Stimulated activated naive CD4-positive, alpha-beta T cell treated with Interleukin-2 at 50 U/mL for 16 hours (primary cell): ENCODE data around the gene IPO4.

ENCODE experiments used
- DNase-seq: peaks from one replicate; lab custom pipeline; 2025; lab: John Stamatoyannopoulos, UW

The IPO4 gene

DNA sequence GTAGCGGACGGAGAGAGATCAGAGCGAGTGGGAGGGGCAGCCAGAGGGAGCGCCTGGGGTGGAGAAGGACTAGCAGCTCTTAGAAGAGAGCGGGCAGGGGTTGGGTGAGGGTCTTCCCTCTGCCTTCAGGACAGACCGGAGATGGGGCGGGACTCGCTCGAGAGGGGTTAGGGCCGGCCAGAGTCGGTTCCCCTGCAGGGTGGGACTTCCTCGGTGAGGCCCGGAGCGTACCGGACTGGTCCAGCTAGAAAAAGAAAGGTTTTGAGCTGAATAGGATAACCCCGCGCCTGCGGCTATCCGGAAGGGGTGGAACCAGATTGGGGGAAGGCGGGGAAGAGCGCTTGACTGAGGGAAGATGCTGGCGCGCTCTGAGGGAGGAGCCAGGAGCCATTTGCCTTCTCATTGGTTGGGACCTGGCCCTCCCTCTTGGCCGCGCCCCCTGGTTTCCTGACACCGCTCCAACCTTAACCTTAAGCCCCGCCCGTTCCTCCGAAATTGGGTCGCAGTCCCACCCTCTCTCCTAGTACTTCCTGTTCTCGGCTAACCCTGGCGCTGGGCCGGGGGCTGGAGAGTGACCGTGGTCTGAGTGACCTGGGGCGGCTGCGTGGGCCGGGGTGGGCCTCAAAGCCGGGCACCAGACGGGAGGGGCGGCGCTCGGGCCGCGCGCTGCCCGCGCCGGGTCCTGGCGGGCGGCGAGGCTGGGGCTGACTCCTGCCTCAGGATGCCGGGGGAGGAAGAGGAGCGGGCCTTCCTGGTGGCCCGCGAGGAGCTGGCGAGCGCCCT, 41.4 kb downstream of the IPO4 start, which contains the start of gene RNF31:
Gene RNF31, plus strand, starts transcription at position 521 of the 783 bp plus-strand sequence. Its CDS starts 201 bp downstream, at position 722.
- peak; percentile 99 for DNase-seq

DNA sequence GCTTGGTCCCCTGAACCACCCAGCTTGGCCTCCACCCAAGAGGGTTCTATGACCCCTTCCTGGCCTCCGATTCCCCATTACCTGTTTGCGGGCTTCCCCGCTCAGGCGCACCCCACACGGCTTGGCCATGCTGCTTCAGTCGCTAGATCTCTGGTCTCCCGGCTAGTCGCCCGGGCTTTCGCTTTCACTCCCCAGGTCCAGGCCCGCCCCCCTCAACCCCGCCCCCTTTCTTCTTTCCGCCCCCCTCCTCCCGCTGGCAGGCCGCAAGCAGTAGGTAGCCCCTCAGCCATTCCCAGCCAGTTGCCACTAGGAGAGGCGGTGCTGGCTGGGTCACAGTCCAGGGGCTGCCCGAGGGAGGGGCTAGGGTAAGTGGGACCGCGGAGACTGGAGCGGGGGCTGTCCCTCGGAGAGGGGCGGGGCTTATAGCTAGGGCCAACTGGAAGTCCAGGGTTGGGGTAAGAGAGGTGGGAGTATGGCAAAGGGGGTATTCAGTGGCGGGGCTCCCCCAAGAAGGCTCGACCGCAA, 42.1 kb downstream of the IPO4 start, which contains the start of gene PSME2:
Gene PSME2, minus strand, starts transcription at position 158 of the 525 bp plus-strand sequence. Its CDS starts 29 bp downstream, at position 129.
- DNase-seq = peak; percentile 86

DNA sequence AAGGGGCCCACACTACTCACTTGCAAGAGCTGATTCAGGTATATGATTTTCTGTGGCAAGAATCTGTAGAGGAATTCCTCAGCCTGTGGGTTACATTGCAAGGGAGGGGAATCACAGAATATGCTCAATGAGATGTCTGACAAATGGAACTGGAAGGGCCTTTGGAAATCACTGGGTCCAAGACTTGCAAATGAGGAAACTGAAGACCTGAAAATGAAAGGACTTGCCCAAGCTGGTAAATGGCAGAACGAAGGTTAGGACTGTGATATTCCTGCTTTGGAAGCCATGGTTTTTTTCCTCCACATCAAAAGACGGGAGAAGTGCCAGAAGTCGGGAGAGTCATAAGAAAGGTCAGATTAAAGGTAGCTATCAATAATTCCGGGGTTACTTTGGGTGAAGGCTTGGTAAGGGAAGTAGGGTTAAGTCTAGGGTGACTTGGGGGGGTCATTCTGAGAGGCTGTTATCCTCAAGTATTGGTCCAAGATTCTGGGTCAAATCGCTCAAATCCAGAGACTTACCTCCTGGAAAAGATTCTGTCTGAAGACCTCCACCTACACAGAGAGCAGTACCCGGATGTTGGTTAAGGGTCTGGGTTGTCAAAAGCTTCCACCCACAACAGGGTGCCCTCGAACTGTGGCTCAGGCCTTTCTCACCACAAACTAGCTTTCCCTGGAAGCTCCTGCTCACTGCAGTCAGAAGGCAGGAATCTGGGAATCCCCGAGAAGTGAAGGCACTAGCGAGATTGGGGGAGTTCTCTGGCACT, 42.7 kb downstream of the IPO4 start:
- DNase-seq = no peak

DNA sequence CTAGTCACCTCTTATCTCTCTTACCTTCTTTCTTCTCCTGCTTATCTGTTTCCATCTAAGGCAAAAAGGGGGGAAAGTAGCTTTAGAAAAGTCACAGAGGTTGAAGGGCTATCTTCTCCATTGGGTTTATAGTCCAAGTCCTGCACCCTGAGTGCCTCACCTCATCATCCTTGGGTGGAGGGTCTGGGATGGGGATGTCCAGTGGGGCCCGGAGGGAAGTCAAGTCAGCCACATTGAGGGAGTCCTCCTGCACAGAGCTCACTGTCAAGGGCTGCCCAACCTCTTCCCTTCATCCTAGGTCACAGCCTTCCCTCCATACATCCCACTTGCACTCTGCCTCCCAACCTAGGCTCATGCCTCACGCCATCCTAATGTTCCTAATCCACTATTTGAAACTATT, 43.4 kb downstream of the IPO4 start:
- DNase-seq = no peak

DNA sequence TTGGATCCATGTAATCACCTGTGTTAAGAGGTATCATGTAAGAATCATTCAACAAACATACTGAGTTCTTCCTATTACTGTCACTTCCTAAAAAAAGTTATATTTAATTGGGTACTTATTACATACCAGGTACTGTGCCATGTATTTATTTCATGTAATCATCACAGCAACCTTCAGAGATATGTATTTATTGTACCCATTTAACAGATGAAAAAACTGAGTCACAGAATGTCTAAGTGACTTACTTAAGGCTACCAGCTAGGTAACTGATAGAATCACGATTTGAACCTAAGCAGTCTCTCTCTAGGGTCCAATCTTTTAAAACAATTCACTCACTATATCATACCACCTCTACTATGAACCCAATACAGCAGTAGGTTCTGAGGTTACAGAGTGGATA, 44.2 kb downstream of the IPO4 start:
- DNase-seq = no peak

DNA sequence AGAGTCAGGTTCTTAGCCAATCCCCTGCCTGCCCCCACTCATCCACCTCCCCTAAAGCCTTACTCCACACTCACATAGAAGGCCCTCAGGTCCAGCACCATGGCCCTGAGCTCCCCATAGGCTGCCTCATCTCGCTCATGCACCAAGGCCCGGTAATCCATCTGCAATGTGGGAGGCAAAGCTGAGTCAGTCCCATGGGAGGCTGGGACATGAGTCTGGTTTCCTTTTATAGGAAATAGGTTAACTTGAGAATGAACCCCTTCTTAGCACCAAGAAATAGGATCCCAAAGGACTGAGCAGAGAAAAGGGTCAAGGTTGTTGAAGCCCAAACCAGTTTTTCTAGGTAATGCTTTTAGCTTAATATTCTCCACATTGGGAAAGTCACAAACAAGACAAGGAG, 45.1 kb downstream of the IPO4 start:
- no peak for DNase-seq

DNA sequence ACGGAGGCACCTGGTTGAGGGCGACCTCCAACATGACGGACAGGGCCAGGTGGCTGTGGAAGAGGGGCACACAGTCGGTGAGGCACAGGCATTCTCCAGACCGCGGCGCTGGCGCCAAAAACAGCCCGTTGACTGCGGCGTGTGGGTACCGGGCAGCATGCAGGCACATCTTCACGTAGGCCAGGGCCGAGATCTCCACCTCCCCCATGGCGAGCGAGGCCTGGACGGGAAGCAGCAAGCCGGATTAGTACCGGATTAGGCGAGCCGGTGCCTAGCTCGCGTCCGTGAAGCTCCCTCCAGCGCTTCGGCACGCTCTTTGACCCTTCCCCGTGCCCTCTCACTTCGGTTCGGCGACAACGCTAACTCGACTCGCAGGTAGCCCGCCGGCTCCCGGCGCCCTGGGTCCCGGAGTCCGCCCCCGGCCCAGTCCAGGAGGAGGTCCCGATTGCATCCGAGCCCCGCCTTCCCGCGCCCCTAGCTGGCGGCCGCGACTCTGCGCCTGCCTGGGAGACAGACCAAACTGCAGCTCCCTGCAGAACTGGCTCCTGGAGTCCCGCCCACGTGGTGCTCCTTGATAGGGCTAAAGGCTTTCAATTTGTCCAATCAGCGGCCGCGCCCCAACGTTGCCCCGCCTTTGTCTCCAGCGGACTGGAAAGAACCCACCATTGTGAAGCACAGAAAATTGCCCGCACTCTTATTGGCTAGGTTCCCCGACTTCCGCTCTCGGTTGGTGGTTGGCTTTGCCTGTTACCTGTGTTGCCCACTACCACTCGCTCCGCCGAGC, 47.3 kb downstream of the IPO4 start, which contains the start of gene EMC9:
Gene EMC9, minus strand, starts transcription at position 495 of the 784 bp plus-strand sequence. Its CDS starts 287 bp downstream, at position 208.
- peak; percentile 100 for DNase-seq

DNA sequence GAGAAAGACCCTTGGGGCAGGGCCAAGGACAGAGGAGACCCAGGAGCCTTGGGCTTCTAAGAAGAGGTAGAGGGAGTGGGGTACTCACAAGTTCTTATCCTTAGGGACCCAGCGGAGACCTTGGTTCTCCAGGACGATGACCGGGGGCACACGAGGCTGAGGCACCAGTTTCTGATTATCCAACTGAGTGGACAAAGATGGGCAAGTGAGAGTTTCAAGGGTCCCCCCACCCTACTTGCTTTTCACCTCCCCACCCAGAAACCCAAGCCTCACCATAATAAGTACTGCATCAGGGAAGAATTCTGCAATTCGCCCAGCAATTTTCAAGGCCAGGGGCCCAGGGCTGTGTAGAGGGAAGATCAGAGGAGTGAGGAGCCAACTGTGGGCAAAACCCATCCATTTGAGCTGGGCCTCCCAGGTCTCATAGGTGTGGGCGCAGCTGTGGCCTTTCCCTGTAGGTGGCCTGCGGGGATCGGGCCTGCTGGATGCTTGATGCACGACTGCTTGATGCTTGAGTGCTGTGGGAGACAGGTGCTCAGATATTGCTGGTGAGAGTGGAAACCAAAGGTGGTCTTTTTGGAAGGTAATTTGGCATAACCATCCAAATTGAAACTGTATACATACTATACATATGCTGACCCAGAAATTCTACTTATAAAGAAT, 49.2 kb downstream of the IPO4 start:
- peak; percentile 25 for DNase-seq

DNA sequence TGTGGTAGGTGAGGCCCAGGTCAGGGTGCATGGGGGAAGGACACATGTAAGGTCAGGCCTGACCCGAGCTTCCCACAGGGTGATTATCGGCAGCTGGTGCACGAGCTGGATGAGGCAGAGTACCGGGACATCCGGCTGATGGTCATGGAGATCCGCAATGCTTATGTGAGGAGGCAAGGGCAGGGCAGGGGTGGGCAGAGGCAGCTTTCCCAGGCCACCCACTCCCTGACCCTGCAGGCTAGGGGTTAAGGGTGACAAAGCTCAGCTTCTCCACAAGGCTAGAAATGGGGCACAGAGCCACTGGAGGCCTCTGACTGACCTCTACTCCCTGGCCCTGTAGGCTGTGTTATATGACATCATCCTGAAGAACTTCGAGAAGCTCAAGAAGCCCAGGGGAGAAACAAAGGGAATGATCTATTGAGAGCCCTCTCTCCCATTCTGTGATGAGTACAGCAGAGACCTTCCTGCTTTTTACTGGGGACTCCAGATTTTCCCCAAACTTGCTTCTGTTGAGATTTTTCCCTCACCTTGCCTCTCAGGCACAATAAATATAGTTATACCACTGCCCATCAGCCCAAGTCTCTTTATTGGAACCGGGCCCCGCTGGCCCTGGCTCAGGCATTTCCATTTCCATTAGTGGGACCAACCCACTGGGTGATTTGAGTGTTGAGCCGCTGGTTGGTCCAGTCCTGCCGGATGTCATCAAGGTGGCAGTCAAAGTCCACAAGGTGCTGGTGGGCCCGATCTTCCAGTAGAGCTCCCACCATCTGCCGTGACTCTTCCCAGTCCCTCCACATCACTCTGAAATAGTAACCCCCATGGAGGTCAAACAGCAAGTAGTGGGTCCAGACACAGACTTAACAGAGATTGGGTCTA, 50.0 kb downstream of the IPO4 start:
- no peak for DNase-seq

DNA sequence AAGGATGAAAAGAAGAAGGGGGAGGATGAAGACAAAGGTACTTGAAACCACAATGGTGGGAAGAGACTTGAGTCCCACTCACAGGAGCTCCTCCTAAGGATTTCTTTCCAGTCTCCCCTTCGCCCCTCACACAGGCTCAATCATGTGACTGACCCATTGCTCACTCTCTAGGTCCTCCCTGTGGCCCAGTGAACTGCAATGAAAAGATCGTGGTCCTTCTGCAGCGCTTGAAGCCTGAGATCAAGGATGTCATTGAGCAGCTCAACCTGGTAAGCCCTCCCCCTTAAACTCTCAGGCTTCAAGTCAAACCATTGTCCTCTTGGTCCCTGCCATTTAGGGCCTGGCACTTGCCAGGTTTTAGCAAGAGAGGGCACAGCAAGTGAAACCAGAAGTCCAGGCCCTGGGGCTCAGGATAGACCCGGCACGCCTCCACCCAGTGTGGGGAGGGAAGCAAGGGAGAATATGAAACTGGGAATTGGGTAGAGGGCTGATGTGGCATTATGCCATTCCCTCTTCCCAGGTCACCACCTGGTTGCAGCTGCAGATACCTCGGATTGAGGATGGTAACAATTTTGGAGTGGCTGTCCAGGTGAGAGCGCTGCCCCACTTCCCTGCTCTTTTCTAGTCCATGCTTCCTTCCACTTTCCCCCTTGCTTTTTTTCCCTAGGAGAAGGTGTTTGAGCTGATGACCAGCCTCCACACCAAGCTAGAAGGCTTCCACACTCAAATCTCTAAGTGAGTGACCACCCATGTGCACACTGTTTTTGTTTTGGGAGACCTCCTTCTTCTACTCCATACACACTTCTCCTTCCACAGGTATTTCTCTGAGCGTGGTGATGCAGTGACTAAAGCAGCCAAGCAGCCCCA, 50.9 kb downstream of the IPO4 start:
- DNase-seq = no peak

DNA sequence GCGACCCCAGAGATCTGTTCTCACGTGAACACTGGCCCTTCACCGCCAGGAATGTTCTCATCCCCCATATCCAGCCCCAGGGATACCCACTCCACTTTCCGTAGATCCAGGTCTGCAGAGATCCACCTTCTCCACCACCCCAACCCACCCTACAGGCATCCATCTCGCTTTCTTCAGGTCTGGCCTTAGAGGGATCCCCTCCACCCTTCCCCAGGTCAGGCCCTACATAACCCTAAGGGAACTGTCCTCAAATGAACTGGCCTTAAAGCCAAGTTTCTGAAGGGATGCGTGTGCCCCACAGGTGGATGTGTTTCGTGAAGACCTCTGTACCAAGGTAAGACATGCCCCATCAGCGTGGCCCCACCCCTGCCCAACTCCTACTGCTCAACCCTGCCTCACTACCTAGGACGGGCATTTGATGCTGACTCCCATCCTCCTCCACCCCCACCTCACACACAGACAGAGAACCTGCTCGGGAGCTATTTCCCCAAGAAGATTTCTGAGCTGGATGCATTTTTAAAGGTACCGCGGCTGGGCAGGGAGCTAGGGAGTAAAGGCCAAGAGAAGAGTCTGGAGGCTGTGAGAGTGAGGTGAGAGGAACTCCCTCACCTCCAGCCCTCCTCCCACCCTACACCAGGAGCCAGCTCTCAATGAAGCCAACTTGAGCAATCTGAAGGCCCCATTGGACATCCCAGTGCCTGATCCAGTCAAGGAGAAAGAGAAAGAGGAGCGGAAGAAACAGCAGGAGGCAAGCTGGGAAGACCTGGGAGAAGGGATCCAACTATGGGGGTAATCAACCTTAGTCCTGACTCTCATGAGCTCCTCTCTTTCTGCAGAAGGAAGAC, 51.7 kb downstream of the IPO4 start:
- no peak for DNase-seq

DNA sequence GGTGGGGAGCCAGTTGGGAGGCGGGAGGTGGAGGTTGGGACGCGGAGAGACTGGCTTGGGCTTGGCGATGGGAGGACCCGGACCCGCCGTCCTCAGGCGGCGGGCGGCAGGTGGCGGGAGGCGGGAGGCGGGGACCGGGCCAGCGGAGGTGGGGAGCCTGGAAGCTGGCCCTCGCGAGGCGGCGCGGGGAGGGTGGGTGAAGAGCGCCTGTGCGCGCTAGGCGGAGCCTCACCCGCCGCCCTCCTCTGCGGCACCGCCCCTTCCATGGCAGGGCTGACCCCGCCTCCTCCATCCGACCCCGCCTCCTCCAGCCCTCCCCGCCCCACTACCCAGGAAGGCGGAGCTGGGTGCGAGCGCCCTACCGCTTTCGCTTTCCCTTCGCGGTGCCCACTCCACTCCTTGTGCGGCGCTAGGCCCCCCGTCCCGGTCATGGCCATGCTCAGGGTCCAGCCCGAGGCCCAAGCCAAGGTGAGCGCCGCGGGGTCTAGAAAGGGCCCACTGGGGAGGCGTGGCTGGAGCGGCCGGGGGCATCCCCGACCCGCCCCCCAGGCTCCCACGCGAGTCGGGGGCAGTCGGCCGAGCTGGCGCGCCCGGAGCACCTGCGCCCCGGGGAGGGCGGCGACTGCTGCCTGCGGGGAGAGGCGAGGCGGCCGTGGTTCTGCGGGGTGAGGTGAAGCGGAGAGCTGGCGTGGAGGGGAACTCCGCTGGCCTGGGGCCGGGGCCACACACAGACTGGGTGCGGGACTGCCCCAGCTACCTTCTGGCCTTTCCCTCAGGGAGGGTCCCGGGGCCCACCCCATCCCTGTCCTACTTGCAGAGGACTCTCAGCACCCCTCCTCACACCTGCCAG, 52.6 kb downstream of the IPO4 start, which contains the start of gene PSME1:
Gene PSME1, plus strand, starts transcription at position 361 of the 850 bp plus-strand sequence. Its CDS starts 69 bp downstream, at position 430.
- peak; percentile 89 for DNase-seq

DNA sequence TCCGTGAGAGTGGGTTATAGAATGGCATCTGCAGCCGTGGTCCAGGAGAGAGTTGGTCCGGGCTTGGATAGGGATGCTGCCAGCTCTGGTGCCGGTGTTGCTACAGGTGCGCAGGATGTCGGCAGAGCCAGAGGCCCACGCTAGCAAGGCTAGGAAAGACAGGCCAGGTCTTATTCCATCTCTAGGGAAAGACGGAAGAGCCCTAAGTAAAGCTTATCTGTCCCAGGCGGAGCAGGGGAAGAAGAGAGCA, 53.1 kb downstream of the IPO4 start:
- DNase-seq = no peak

DNA sequence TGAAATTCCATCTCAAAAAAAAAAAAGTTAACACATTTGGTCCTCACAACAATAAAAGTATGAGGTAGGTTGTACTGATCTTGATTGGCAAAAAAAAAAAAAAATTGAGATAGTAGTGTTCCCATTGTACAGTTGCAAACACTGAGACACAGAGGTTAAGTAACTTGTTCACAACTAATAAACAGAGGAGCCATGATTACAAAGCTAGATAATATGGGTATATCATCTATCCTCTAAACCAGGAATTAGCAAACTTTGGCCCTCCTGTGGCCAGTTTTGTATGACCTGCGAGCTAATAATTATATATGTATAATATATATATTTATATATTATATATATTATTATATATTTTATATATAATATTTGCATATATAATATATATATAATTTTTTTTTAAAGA, 54.9 kb downstream of the IPO4 start:
- DNase-seq = no peak

DNA sequence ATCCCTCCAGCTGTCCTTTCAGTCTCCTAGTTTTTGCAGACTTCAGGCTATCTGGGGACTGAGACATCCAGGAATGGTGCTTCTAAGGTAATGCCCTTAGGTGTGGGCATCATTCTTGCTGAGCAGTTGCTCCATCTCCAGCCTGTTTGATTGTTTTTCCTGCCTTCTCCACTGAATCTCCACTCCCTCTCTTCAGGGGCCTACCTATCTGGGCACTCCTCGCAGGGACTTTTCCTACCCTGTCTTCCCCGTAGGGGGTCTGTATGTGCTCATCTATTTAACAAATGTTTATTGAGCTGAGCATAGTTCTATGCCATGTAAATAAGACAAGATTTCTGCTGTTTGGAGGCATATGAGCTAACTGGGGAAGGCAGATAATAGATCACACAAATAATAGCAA, 55.6 kb downstream of the IPO4 start:
- no peak for DNase-seq

DNA sequence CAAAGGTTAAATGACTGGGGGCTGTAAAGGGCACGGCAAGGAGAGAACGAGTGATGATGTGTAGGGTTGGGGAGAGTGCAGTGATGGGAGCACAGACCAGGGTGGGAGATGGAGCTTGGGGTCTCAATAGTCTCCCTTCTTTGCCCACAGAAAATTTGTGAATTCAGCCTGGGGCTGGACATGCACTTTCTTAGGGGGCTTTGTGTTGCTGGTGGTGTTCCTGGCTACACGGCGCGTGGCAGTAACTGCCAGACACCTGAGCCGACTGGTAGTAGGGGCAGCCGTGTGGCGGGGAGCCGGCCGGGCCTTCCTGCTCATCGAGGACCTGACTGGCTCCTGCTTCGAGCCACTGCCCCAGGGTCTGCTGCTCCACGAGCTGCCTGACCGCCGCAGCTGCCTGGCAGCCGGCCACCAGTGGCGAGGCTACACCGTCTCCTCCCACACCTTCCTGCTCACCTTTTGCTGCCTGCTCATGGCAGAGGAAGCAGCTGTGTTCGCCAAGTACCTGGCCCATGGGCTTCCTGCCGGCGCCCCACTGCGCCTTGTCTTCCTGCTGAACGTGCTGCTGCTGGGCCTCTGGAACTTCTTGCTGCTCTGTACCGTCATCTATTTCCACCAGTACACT, 56.4 kb downstream of the IPO4 start:
- peak; percentile 7 for DNase-seq

DNA sequence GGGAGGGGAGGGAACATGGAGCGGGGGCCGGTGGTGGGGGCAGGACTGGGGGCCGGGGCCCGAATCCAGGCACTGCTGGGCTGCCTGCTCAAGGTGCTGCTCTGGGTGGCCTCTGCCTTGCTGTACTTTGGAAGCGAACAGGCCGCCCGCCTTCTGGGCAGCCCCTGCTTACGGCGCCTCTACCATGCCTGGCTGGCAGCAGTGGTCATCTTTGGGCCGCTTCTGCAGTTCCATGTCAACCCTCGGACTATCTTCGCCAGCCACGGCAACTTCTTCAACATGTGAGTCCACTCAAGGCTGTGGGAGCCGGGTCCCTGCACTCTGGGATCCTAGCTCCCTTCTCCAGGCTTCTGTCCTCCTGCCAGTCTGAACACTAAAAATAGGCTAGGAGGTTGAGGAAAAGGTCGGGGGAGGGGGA, 57.1 kb downstream of the IPO4 start:
- DNase-seq = no peak
